T-helper 1 cell treated with Interleukin-12 subunit alpha and Interleukin-12 subunit beta and Interleukin-4 antibody, amounts not matched to agents 30 μg/mL and 1 μg/mL, for 36 hours (primary cell): ENCODE results near the gene ATP2B2.

Source experiments
- H3K27ac Mint-ChIP-seq: one replicate; pipeline ENCODE4 v1.8.0; 2021; ENCODE audit warnings: mild to moderate bottlenecking, mixed read lengths
- H3K27me3 Mint-ChIP-seq: one replicate; pipeline ENCODE4 v1.8.0; 2021; ENCODE audit warnings: low read depth, mixed read lengths
- H3K36me3 Mint-ChIP-seq: one replicate; pipeline ENCODE4 v1.8.0; 2021; ENCODE audit warnings: low read depth, mixed read lengths
- H3K4me1 Mint-ChIP-seq: one replicate; pipeline ENCODE4 v1.8.0; 2021; ENCODE audit warnings: low read depth, mixed read lengths
- H3K4me3 Mint-ChIP-seq: one replicate; pipeline ENCODE4 v1.8.0; 2021; ENCODE audit warnings: mild to moderate bottlenecking, moderate library complexity, mixed read lengths
- H3K9me3 Mint-ChIP-seq: one replicate; pipeline ENCODE4 v1.8.0; 2021; ENCODE audit warnings: mixed read lengths

ATP2B2 gene

GRCh38 chr3:10438902-10439610 is 66.3 kb downstream of the ATP2B2 start:
- Mint-ChIP-seq H3K9me3 (no peaks in the 10 kb centered on the region), H3K27ac (no peak overlapping the region), H3K4me1 (peaks cover 25% of the 10 kb centered on the region), H3K4me3 (no peak overlapping the region), H3K27me3 (no peaks in the 10 kb centered on the region), H3K36me3 (no peaks in the 10 kb centered on the region)

GRCh38 chr3:10437995-10438901 is 67.1 kb downstream of the ATP2B2 start:
- peaks cover 26% of the 10 kb centered on the region for H3K4me1 Mint-ChIP-seq
- H3K4me3 Mint-ChIP-seq = no peak overlapping the region
- no peaks in the 10 kb centered on the region for H3K9me3 Mint-ChIP-seq
- no peaks in the 10 kb centered on the region for H3K27me3 Mint-ChIP-seq
- no peaks in the 10 kb centered on the region for H3K36me3 Mint-ChIP-seq
- peak overlapping the region; percentile 78 for H3K27ac Mint-ChIP-seq

- Mint-ChIP-seq H3K27ac (peak overlapping the region; percentile 78), H3K27me3 (no peaks in the 10 kb centered on the region), H3K9me3 (no peaks in the 10 kb centered on the region), H3K4me3 (peak overlapping the region; percentile 33), H3K36me3 (no peaks in the 10 kb centered on the region), H3K4me1 (peaks cover 26% of the 10 kb centered on the region)
These were observed 68.0 kb downstream of the ATP2B2 start for GRCh38 chr3:10437272-10437994.

- Mint-ChIP-seq H3K4me3 (no peak overlapping the region), H3K27ac (no peak overlapping the region), H3K4me1 (peaks cover 26% of the 10 kb centered on the region), H3K36me3 (no peaks in the 10 kb centered on the region), H3K9me3 (no peaks in the 10 kb centered on the region), H3K27me3 (no peaks in the 10 kb centered on the region)
These were observed 69.5 kb downstream of the ATP2B2 start for GRCh38 chr3:10435850-10436249.

- Mint-ChIP-seq H3K27ac (no peak overlapping the region), H3K27me3 (no peaks in the 10 kb centered on the region), H3K4me3 (no peak overlapping the region), H3K36me3 (no peaks in the 10 kb centered on the region), H3K4me1 (peaks cover 26% of the 10 kb centered on the region), H3K9me3 (no peaks in the 10 kb centered on the region)
These were observed 70.4 kb downstream of the ATP2B2 start for GRCh38 chr3:10434938-10435336.

GRCh38 chr3:10434144-10434937 is 71.0 kb downstream of the ATP2B2 start:
- H3K27me3 Mint-ChIP-seq = peaks cover 4% of the 10 kb centered on the region
- no peaks in the 10 kb centered on the region for H3K9me3 Mint-ChIP-seq
- no peaks in the 10 kb centered on the region for H3K36me3 Mint-ChIP-seq
- H3K4me1 Mint-ChIP-seq = peaks cover 26% of the 10 kb centered on the region
- no peak overlapping the region for H3K27ac Mint-ChIP-seq
- H3K4me3 Mint-ChIP-seq = no peak overlapping the region

- no peaks in the 10 kb centered on the region for H3K36me3 Mint-ChIP-seq
- H3K27me3 Mint-ChIP-seq = peaks cover 5% of the 10 kb centered on the region
- no peak overlapping the region for H3K4me3 Mint-ChIP-seq
- H3K4me1 Mint-ChIP-seq = peaks cover 21% of the 10 kb centered on the region
- H3K27ac Mint-ChIP-seq = no peak overlapping the region
- H3K9me3 Mint-ChIP-seq = no peaks in the 10 kb centered on the region
These were observed 72.5 kb downstream of the ATP2B2 start for GRCh38 chr3:10432931-10433330.

GRCh38 chr3:10432156-10432845 is 73.1 kb downstream of the ATP2B2 start:
- H3K27me3 Mint-ChIP-seq = peaks cover 7% of the 10 kb centered on the region
- H3K4me1 Mint-ChIP-seq = peaks cover 16% of the 10 kb centered on the region
- no peak overlapping the region for H3K27ac Mint-ChIP-seq
- no peaks in the 10 kb centered on the region for H3K9me3 Mint-ChIP-seq
- H3K4me3 Mint-ChIP-seq = no peak overlapping the region
- H3K36me3 Mint-ChIP-seq = no peaks in the 10 kb centered on the region

- H3K27me3 Mint-ChIP-seq = peaks cover 7% of the 10 kb centered on the region
- H3K9me3 Mint-ChIP-seq = no peaks in the 10 kb centered on the region
- no peak overlapping the region for H3K4me3 Mint-ChIP-seq
- H3K4me1 Mint-ChIP-seq = peaks cover 4% of the 10 kb centered on the region
- no peaks in the 10 kb centered on the region for H3K36me3 Mint-ChIP-seq
- no peak overlapping the region for H3K27ac Mint-ChIP-seq
These were observed 74.6 kb downstream of the ATP2B2 start for GRCh38 chr3:10430805-10431204.

GRCh38 chr3:10428406-10429091 is 76.8 kb downstream of the ATP2B2 start:
- H3K4me1 Mint-ChIP-seq = no peaks in the 10 kb centered on the region
- no peak overlapping the region for H3K27ac Mint-ChIP-seq
- H3K27me3 Mint-ChIP-seq = peaks cover 10% of the 10 kb centered on the region
- H3K36me3 Mint-ChIP-seq = no peaks in the 10 kb centered on the region
- H3K9me3 Mint-ChIP-seq = no peaks in the 10 kb centered on the region
- no peak overlapping the region for H3K4me3 Mint-ChIP-seq

GRCh38 chr3:10426346-10427220 is 78.8 kb downstream of the ATP2B2 start:
- Mint-ChIP-seq H3K36me3 (no peaks in the 10 kb centered on the region), H3K4me1 (no peaks in the 10 kb centered on the region), H3K27ac (no peak overlapping the region), H3K4me3 (no peak overlapping the region), H3K9me3 (no peaks in the 10 kb centered on the region), H3K27me3 (peaks cover 10% of the 10 kb centered on the region)

GRCh38 chr3:10423171-10423882 is 82.1 kb downstream of the ATP2B2 start:
- H3K27me3 Mint-ChIP-seq = peaks cover 6% of the 10 kb centered on the region
- H3K36me3 Mint-ChIP-seq = no peaks in the 10 kb centered on the region
- H3K27ac Mint-ChIP-seq = no peak overlapping the region
- H3K4me1 Mint-ChIP-seq = no peaks in the 10 kb centered on the region
- no peaks in the 10 kb centered on the region for H3K9me3 Mint-ChIP-seq
- H3K4me3 Mint-ChIP-seq = no peak overlapping the region
